GM12878 (cell line): Measurements from ENCODE around the gene AQP5. TPM values are rescaled to one million over a fixed set of nuclear protein-coding genes. Genes with fewer than 3 reads are reported as not detected.

Experiments
- ATAC-seq: fragments of 200-7000 bp; cut with Tn5 transposase; 3 replicates; pipeline ENCODE4 v1.9.1; 2020; ENCODE audit warnings: mild to moderate bottlenecking, moderate library complexity
- BruUV-seq: library from RNA; stranded (reverse); fragments of 400-500 nt; replicated peaks from 2 replicates; lab custom pipeline; 2021; lab: Mats Ljungman, UMichigan
- CTCF ChIA-PET: fragments of 300-600 bp; sonication (Branson Sonifier 250); formaldehyde crosslinking; extraction: SDS; loops from one replicate; lab custom pipeline; 2021; ENCODE audit warnings: inconsistent platforms; lab: Yijun Ruan, JAX
- POLR2A ChIA-PET: fragments of 350-600 bp; formaldehyde crosslinking; extraction: SDS; loops from one replicate; lab custom pipeline; 2021; ENCODE audit warnings: inconsistent platforms; lab: Charles Lee
- RAD21 ChIA-PET: fragments of 300-600 bp; sonication (Branson Sonifier 250); formaldehyde crosslinking; loops from one replicate; lab custom pipeline; 2023; ENCODE audit warnings: antibody characterized with exemption; ENCODE audit not compliant: unreplicated experiment; lab: Charles Lee
- SMC1A ChIA-PET: fragments of 300-600 bp; sonication (Branson Sonifier 250); formaldehyde crosslinking; loops from one replicate; lab custom pipeline; 2023; ENCODE audit not compliant: unreplicated experiment, uncharacterized antibody; lab: Charles Lee
- DNase-seq: peaks from one replicate; pipeline ENCODE4 v3.0.0-alpha.2; 2011; ENCODE audit warnings: low read depth, low spot score
- FAIRE-seq: peaks from 3 replicates; lab custom pipeline; 2011; peaks lifted over from hg19 to GRCh38; lab: Jason Lieb, UNC
- H2AFZ ChIP-seq: 2 replicates; pipeline ENCODE4 v1.6.0; 2011; ENCODE audit warnings: low read depth, low read length, control low read depth; ENCODE audit not compliant: control insufficient read depth
- H3K27ac ChIP-seq: 2 replicates; pipeline ENCODE4 v1.5.1; 2011; ENCODE audit warnings: control low read depth; ENCODE audit not compliant: control insufficient read depth, insufficient read depth
- H3K27me3 ChIP-seq, 2 experiments: replicated peaks in 1 of 2; 2 replicates each; pipeline versions ENCODE4 v1.6.0 to v1.6.1; 2011; ENCODE audit warnings: low read length in 1 of 2; ENCODE audit not compliant: control insufficient read depth in 2 of 2, insufficient read depth in 2 of 2
- H3K36me3 ChIP-seq, 2 experiments: 2 replicates each; pipeline ENCODE4 v1.5.1; 2011; ENCODE audit warnings: low read length in 1 of 2; ENCODE audit not compliant: control insufficient read depth in 2 of 2, insufficient read depth in 2 of 2
- H3K4me1 ChIP-seq: 2 replicates; pipeline ENCODE4 v1.6.1; 2011; ENCODE audit warnings: mild to moderate bottlenecking, low read length, moderate library complexity, mixed read lengths; ENCODE audit not compliant: control insufficient read depth, insufficient read depth
- H3K4me2 ChIP-seq: 2 replicates; pipeline ENCODE4 v1.6.0; 2011; ENCODE audit warnings: control low read depth; ENCODE audit not compliant: control insufficient read depth, insufficient read depth
- H3K4me3 ChIP-seq: fragments of 200-600 bp; sonication (generic); 2 replicates; pipeline ENCODE4 v1.5.1; 2016
- H3K79me2 ChIP-seq: 2 replicates; pipeline ENCODE4 v1.6.0; 2011; ENCODE audit warnings: low read length; ENCODE audit not compliant: control insufficient read depth, insufficient read depth
- H3K9ac ChIP-seq: 2 replicates; pipeline ENCODE4 v1.8.0; 2011; ENCODE audit warnings: low read length, control low read depth, mixed read lengths; ENCODE audit not compliant: control insufficient read depth, insufficient read depth
- H3K9me3 ChIP-seq: replicated peaks from 3 replicates; pipeline ENCODE4 v1.5.1; 2011; ENCODE audit warnings: mild to moderate bottlenecking, low read length; ENCODE audit not compliant: control insufficient read depth, insufficient read depth
- H4K20me1 ChIP-seq: 2 replicates; pipeline ENCODE4 v1.6.0; 2011; ENCODE audit not compliant: control insufficient read depth, insufficient read depth
- BRCA1 ChIP-seq: IDR thresholded peaks from 2 replicates; pipeline ENCODE4 v1.6.1; 2011; ENCODE audit warnings: low read depth, low read length, improper control_type of control experiment
- CTCF ChIP-seq, 3 experiments: IDR thresholded peaks in 2 of 3; conservative IDR thresholded peaks in 1 of 3; 2 replicates each; pipeline ENCODE4 v1.5.1; 2011; ENCODE audit warnings: low read depth in 3 of 3, low read length in 3 of 3, mild to moderate bottlenecking in 3 of 3, control low read depth in 2 of 3, moderate library complexity in 2 of 3, inconsistent platforms in 1 of 3, mixed read lengths in 1 of 3; ENCODE audit not compliant: control insufficient read depth in 2 of 3, insufficient read depth in 1 of 3; ENCODE audit errors: extremely low read depth in 1 of 3
- FOXM1 ChIP-seq: IDR thresholded peaks from 2 replicates; pipeline ENCODE4 v1.6.1; 2012; ENCODE audit warnings: low read depth, mild to moderate bottlenecking, inconsistent platforms, low read length, moderate library complexity
- HCFC1 ChIP-seq: fragments of 150-350 bp; IDR thresholded peaks from 2 replicates; pipeline ENCODE4 v1.6.1; 2014; ENCODE audit warnings: low read length
- MYC ChIP-seq: IDR thresholded peaks from 2 replicates; pipeline ENCODE4 v1.6.1; 2011; ENCODE audit warnings: mild to moderate bottlenecking, low read length, moderate library complexity, inconsistent platforms; ENCODE audit not compliant: insufficient read depth, insufficient replicate concordance, insufficient read length, severe bottlenecking
- PKNOX1 ChIP-seq: fragments of 450-650 bp; IDR thresholded peaks from 2 replicates; pipeline ENCODE4 v1.6.1; 2016; ENCODE audit warnings: mild to moderate bottlenecking
- POLR2AphosphoS2 ChIP-seq: IDR thresholded peaks from 2 replicates; pipeline ENCODE4 v1.6.1; 2011; ENCODE audit warnings: low read depth, mild to moderate bottlenecking, low read length, improper control_type of control experiment, moderate library complexity
- USF1 ChIP-seq: IDR thresholded peaks from 2 replicates; pipeline ENCODE4 v1.6.1; 2011; ENCODE audit warnings: borderline replicate concordance, low read depth, mild to moderate bottlenecking, moderate library complexity, mixed read lengths, low read length; ENCODE audit not compliant: insufficient read depth; ENCODE audit errors: extremely low read length
- ZBTB4 ChIP-seq: fragments of 450-650 bp; formaldehyde crosslinking; IDR thresholded peaks from 2 replicates; pipeline ENCODE4 v1.4.0; 2022; ENCODE audit warnings: mild to moderate bottlenecking, moderate library complexity
- ZZZ3 ChIP-seq: IDR thresholded peaks from 2 replicates; pipeline ENCODE4 v1.6.1; 2011; ENCODE audit warnings: low read depth; ENCODE audit not compliant: control insufficient read depth, insufficient read length
- WGBS: methylation state at CpG from one replicate; pipeline ENCODE4 v1.1.6; 2016; ENCODE audit warnings: low lambda C conversion rate; ENCODE audit not compliant: insufficient replicate concordance, insufficient coverage; ENCODE audit errors: missing lambda C conversion rate; 5-methylcytosine and 5-hydroxymethylcytosine counted together
- in situ Hi-C: fragments of 300-500 bp; cut with MboI; formaldehyde crosslinking; loops from 9 replicates; pipeline ENCODE4 v1.14.3; 2018; ENCODE audit warnings: mixed read lengths
- intact Hi-C: fragments of 100-400 bp; cut with micrococcal nuclease; formaldehyde crosslinking; loops from one replicate; pipeline ENCODE4 v1.14.2; 2022; ENCODE audit not compliant: unreplicated experiment
- polyA plus RNA-seq, 11 experiments: library from polyadenylated mRNA; depleted of rRNA in 4 of 11; unstranded in 6 of 11; stranded (reverse) in 5 of 11; fragments of >200 nt; fragmentation: Nextera tagmentation in 4 of 11; fragmentation: Illumina TruSeq in 1 of 11; extraction: Ambion mirVana in 4 of 11; extraction: Trizol in 1 of 11; gene quantifications; 1 replicate in 1 of 11; 2 replicates in 10 of 11; pipeline versions ENCODE4 v1.2.1 to v1.2.3, GENCODE V29; 2011 to 2016; ENCODE audit warnings: inconsistent platforms in 2 of 11, missing spikeins in 2 of 11, low read depth in 1 of 11
- total RNA-seq, 4 experiments: library from RNA; depleted of rRNA in 3 of 4; stranded (reverse); fragments of >200 nt in 3 of 4; fragmentation: Illumina TruSeq in 1 of 4; extraction: Trizol in 1 of 4; gene quantifications; 2 replicates each; pipeline versions ENCODE4 v1.2.1 to v1.2.3, GENCODE V29; 2013 to 2021

Gene AQP5
- total and polyA plus RNA-seq, 10 of the 15 experiments (the other 5 are each of a cell fraction or from before 2014, with no cell fraction given): not detected

- no peak for TF ChIP-seq FOXM1
- no peak for TF ChIP-seq PKNOX1
- TF ChIP-seq USF1: no peak
- no peak for TF ChIP-seq HCFC1
These were observed 7.5 kb upstream of the AQP5 start (continued) for GRCh38 chr12:49953961-49954846.

GRCh38 chr12:49954863-49955830 is 6.5 kb upstream of the AQP5 start:
- Histone ChIP-seq H3K79me2 (no peaks in the 10 kb centered on the region), H3K9me3 (no peaks in the 10 kb centered on the region; the same call in 2 of the 3 replicates), H3K36me3 (no peaks in the 10 kb centered on the region), H3K4me2 (no peak overlapping the region), H3K9ac (no peak overlapping the region), H3K27ac (no peak overlapping the region), H3K4me1 (no peaks in the 10 kb centered on the region), H4K20me1 (no peaks in the 10 kb centered on the region), H2AFZ (no peak overlapping the region), H3K4me3 (no peak overlapping the region), H3K27me3 (peaks cover 9 to 27% of the 10 kb centered on the region in 2 experiments)
- CTCF ChIA-PET: interaction anchor here (0.8 to 1.7 kb wide), 3 partner anchors 10 to 116 kb away, joined by 3 to 6 read pairs (median 4); no protein-coding TSS in a partner anchor
- BruUV-seq: no TSS peak
- 39% methylated on average over 49 of the region's 53 CpGs for WGBS
- SMC1A ChIA-PET: no interaction called here
- POLR2A ChIA-PET: no interaction called here
- intact Hi-C loops: no loop called here
- ATAC-seq (no peak), DNase-seq (no peak), FAIRE-seq (no peak)
- RAD21 ChIA-PET: no interaction called here
- in situ Hi-C loops: no loop called here
- no peak for TF ChIP-seq ZBTB4 (CRISPR knock-in tag)
- TF ChIP-seq ZZZ3: no peak
- TF ChIP-seq BRCA1: no peak
- no peak for TF ChIP-seq MYC
- TF ChIP-seq POLR2AphosphoS2: no peak
- no peak for TF ChIP-seq CTCF (IDR thresholded peaks at IDR 0.05 in 2 of 3, conservative IDR thresholded peaks at IDR 0.05 in 1 of 3; ENCODE audit: control insufficient read depth in 2 of 3, extremely low read depth in 1 of 3, insufficient read depth in 1 of 3, low read depth in 3 of 3, low read length in 3 of 3)
